PFSK-1 (cell line): ENCODE measurements around the gene MBNL3.

Experiments
- FOXP2 ChIP-seq: optimal IDR thresholded peaks from 2 replicates; pipeline ENCODE3; 2011; ENCODE audit warnings: borderline replicate concordance, control low read depth, inconsistent platforms; ENCODE audit not compliant: insufficient read depth; ENCODE audit errors: extremely low read length, extremely low read depth
- POLR2AphosphoS5 ChIP-seq: IDR thresholded peaks from 2 replicates; pipeline ENCODE4 v1.6.1; 2012; ENCODE audit warnings: low read depth, mild to moderate bottlenecking, control low read depth, low read length, moderate library complexity
- REST ChIP-seq, 2 experiments: IDR thresholded peaks; 2 replicates each; pipeline versions ENCODE4 v1.6.1 to v1.8.0; 2011 to 2012; ENCODE audit warnings: low read depth in 2 of 2, low read length in 2 of 2, control low read depth in 1 of 2, inconsistent platforms in 1 of 2, mild to moderate bottlenecking in 1 of 2, moderate library complexity in 1 of 2; ENCODE audit not compliant: insufficient read depth in 1 of 2
- SIN3A ChIP-seq: IDR thresholded peaks from 2 replicates; pipeline ENCODE4 v1.6.1; 2012; ENCODE audit warnings: mild to moderate bottlenecking, low read length, moderate library complexity, borderline replicate concordance; ENCODE audit not compliant: insufficient read depth
- TAF1 ChIP-seq: IDR thresholded peaks from 2 replicates; pipeline ENCODE4 v1.6.1; 2012; ENCODE audit warnings: low read length, control low read depth, borderline replicate concordance; ENCODE audit not compliant: insufficient read depth

MBNL3 gene

GRCh38 chrX:132367314-132367713, 121.5 kb downstream of the MBNL3 start:
- no peak for TF ChIP-seq FOXP2
- no peak for TF ChIP-seq POLR2AphosphoS5
- no peak for TF ChIP-seq TAF1

- TF ChIP-seq POLR2AphosphoS5 = no peak
- no peak for TF ChIP-seq TAF1
- TF ChIP-seq REST (IDR thresholded peaks at IDR 0.05; ENCODE audit: insufficient read depth in 1 of 2, low read depth in 2 of 2, low read length in 2 of 2) = no peak
- no peak for TF ChIP-seq FOXP2
- TF ChIP-seq SIN3A = no peak
These were observed 123.3 kb downstream of the MBNL3 start for GRCh38 chrX:132365490-132365889.

- TF ChIP-seq POLR2AphosphoS5 (no peak), FOXP2 (no peak), SIN3A (no peak), REST (IDR thresholded peaks at IDR 0.05; ENCODE audit: insufficient read depth in 1 of 2, low read depth in 2 of 2, low read length in 2 of 2) (no peak), TAF1 (no peak)
These were observed 124.5 kb downstream of the MBNL3 start for GRCh38 chrX:132364313-132364712.

GRCh38 chrX:132353430-132353829, 135.4 kb downstream of the MBNL3 start:
- no peak for TF ChIP-seq SIN3A
- no peak for TF ChIP-seq POLR2AphosphoS5
- no peak for TF ChIP-seq TAF1

- TF ChIP-seq FOXP2 (no peak), SIN3A (no peak)
These were observed 152.7 kb downstream of the MBNL3 start for GRCh38 chrX:132336172-132336571.

- TF ChIP-seq POLR2AphosphoS5 = no peak
- no peak for TF ChIP-seq REST (IDR thresholded peaks at IDR 0.05; ENCODE audit: insufficient read depth in 1 of 2, low read depth in 2 of 2, low read length in 2 of 2)
- TF ChIP-seq SIN3A = no peak
- no peak for TF ChIP-seq TAF1
- TF ChIP-seq FOXP2 = no peak
These were observed 155.5 kb downstream of the MBNL3 start for GRCh38 chrX:132333351-132333750.

- TF ChIP-seq POLR2AphosphoS5 = no peak
- TF ChIP-seq REST (IDR thresholded peaks at IDR 0.05; ENCODE audit: insufficient read depth in 1 of 2, low read depth in 2 of 2, low read length in 2 of 2) = no peak
- no peak for TF ChIP-seq SIN3A
- no peak for TF ChIP-seq FOXP2
- no peak for TF ChIP-seq TAF1
These were observed 157.3 kb downstream of the MBNL3 start for GRCh38 chrX:132331532-132331931.
